HEK293 (cell line): ENCODE measurements around the gene MOB1B.

ENCODE experiments used
- EGR2 ChIP-seq: fragments of 450-650 bp; formaldehyde crosslinking; IDR thresholded peaks from 2 replicates; pipeline ENCODE4 v1.5.1; 2016; ENCODE audit warnings: low read depth, missing biosample characterization, missing genetic modification characterization
- PRDM4 ChIP-seq: fragments of 450-650 bp; formaldehyde crosslinking; IDR thresholded peaks from 2 replicates; pipeline ENCODE4 v1.5.1; 2017; ENCODE audit warnings: missing biosample characterization, missing genetic modification characterization
- SP3 ChIP-seq: fragments of 450-650 bp; formaldehyde crosslinking; IDR thresholded peaks from 2 replicates; pipeline ENCODE4 v1.5.1; 2016; ENCODE audit warnings: missing biosample characterization, missing genetic modification characterization
- TSHZ1 ChIP-seq: fragments of 450-650 bp; formaldehyde crosslinking; IDR thresholded peaks from 2 replicates; pipeline ENCODE4 v1.5.1; 2016; ENCODE audit warnings: missing biosample characterization, missing genetic modification characterization, borderline replicate concordance
- WT1 ChIP-seq: fragments of 450-650 bp; formaldehyde crosslinking; IDR thresholded peaks from 2 replicates; pipeline ENCODE4 v1.5.1; 2016; ENCODE audit warnings: missing biosample characterization, missing genetic modification characterization
- ZBTB26 ChIP-seq: fragments of 450-650 bp; formaldehyde crosslinking; optimal IDR thresholded peaks from 2 replicates; pipeline ENCODE3; 2016; ENCODE audit warnings: missing biosample characterization, mild to moderate bottlenecking, missing genetic modification characterization
- ZNF10 ChIP-seq: fragments of 450-650 bp; formaldehyde crosslinking; IDR thresholded peaks from 2 replicates; pipeline ENCODE4 v1.5.1; 2017; ENCODE audit warnings: missing biosample characterization, missing genetic modification characterization
- ZNF114 ChIP-seq: fragments of 450-650 bp; formaldehyde crosslinking; IDR thresholded peaks from 2 replicates; pipeline ENCODE4 v1.5.0; 2017; ENCODE audit warnings: missing biosample characterization, missing genetic modification characterization
- ZNF121 ChIP-seq: fragments of 450-650 bp; formaldehyde crosslinking; IDR thresholded peaks from 2 replicates; pipeline ENCODE4 v1.5.1; 2016; ENCODE audit warnings: missing biosample characterization, missing genetic modification characterization
- ZNF132 ChIP-seq: fragments of 450-650 bp; formaldehyde crosslinking; IDR thresholded peaks from 2 replicates; pipeline ENCODE4 v1.5.1; 2017; ENCODE audit warnings: missing biosample characterization, missing genetic modification characterization, borderline replicate concordance
- ZNF169 ChIP-seq: fragments of 450-650 bp; formaldehyde crosslinking; IDR thresholded peaks from 2 replicates; pipeline ENCODE4 v1.5.1; 2016; ENCODE audit warnings: missing biosample characterization, missing genetic modification characterization
- ZNF174 ChIP-seq: fragments of 450-650 bp; formaldehyde crosslinking; IDR thresholded peaks from 2 replicates; pipeline ENCODE4 v1.5.0; 2017; ENCODE audit warnings: missing biosample characterization, mild to moderate bottlenecking, missing genetic modification characterization
- ZNF239 ChIP-seq: fragments of 450-650 bp; formaldehyde crosslinking; IDR thresholded peaks from 2 replicates; pipeline ENCODE4 v1.5.1; 2016; ENCODE audit warnings: missing biosample characterization, missing genetic modification characterization
- ZNF416 ChIP-seq: fragments of 450-650 bp; formaldehyde crosslinking; IDR thresholded peaks from 2 replicates; pipeline ENCODE4 v1.5.1; 2016; ENCODE audit warnings: missing biosample characterization, missing genetic modification characterization
- ZNF513 ChIP-seq: fragments of 450-650 bp; IDR thresholded peaks from 2 replicates; pipeline ENCODE4 v1.5.1; 2018; ENCODE audit warnings: missing biosample characterization, missing genetic modification characterization
- ZNF518A ChIP-seq: fragments of 450-650 bp; formaldehyde crosslinking; conservative IDR thresholded peaks from 2 replicates; pipeline ENCODE4 v1.5.1; 2016; ENCODE audit warnings: low read depth, missing biosample characterization, missing genetic modification characterization
- ZNF521 ChIP-seq: fragments of 450-650 bp; formaldehyde crosslinking; IDR thresholded peaks from 2 replicates; pipeline ENCODE4 v1.5.1; 2017; ENCODE audit warnings: missing biosample characterization, mild to moderate bottlenecking, missing genetic modification characterization
- ZNF529 ChIP-seq: fragments of 450-650 bp; formaldehyde crosslinking; IDR thresholded peaks from 2 replicates; pipeline ENCODE4 v1.5.1; 2017; ENCODE audit warnings: missing genetic modification characterization, missing biosample characterization; ENCODE audit not compliant: insufficient replicate concordance
- ZNF548 ChIP-seq: fragments of 450-650 bp; formaldehyde crosslinking; IDR thresholded peaks from 2 replicates; pipeline ENCODE4 v1.5.1; 2016; ENCODE audit warnings: missing biosample characterization, missing genetic modification characterization
- ZNF549 ChIP-seq: fragments of 450-650 bp; IDR thresholded peaks from 2 replicates; pipeline ENCODE4 v1.5.1; 2018; ENCODE audit warnings: missing biosample characterization, missing genetic modification characterization, mild to moderate bottlenecking, inconsistent platforms, moderate library complexity
- ZNF555 ChIP-seq: fragments of 450-650 bp; formaldehyde crosslinking; conservative IDR thresholded peaks from 2 replicates; pipeline ENCODE4 v1.5.1; 2017; ENCODE audit warnings: missing biosample characterization, mild to moderate bottlenecking, missing genetic modification characterization, inconsistent platforms
- ZNF596 ChIP-seq: fragments of 450-650 bp; IDR thresholded peaks from 2 replicates; pipeline ENCODE4 v1.5.0; 2018; ENCODE audit warnings: missing biosample characterization, mild to moderate bottlenecking, missing genetic modification characterization, moderate library complexity
- ZNF670 ChIP-seq: fragments of 450-650 bp; formaldehyde crosslinking; IDR thresholded peaks from 2 replicates; pipeline ENCODE4 v1.5.1; 2016; ENCODE audit warnings: missing biosample characterization, missing genetic modification characterization, low read depth
- ZNF701 ChIP-seq: fragments of 450-650 bp; formaldehyde crosslinking; IDR thresholded peaks from 2 replicates; pipeline ENCODE4 v1.5.1; 2016; ENCODE audit warnings: missing biosample characterization, missing genetic modification characterization
- ZNF76 ChIP-seq: fragments of 450-650 bp; formaldehyde crosslinking; IDR thresholded peaks from 2 replicates; pipeline ENCODE4; 2016; ENCODE audit warnings: low read depth, missing biosample characterization, missing genetic modification characterization, borderline replicate concordance
- ZNF785 ChIP-seq: fragments of 450-650 bp; formaldehyde crosslinking; IDR thresholded peaks from 2 replicates; pipeline ENCODE4 v1.5.1; 2016; ENCODE audit warnings: missing biosample characterization, missing genetic modification characterization
- ZSCAN23 ChIP-seq: fragments of 450-650 bp; formaldehyde crosslinking; IDR thresholded peaks from 2 replicates; pipeline ENCODE4 v1.5.1; 2016; ENCODE audit warnings: missing biosample characterization, missing genetic modification characterization

The MOB1B gene

GRCh38 chr4:70901984-70902576 is at the start of gene MOB1B (continued):
- TF ChIP-seq PRDM4 (tag by site-specific recombination) = no peak
- no peak for TF ChIP-seq ZNF76 (tag by site-specific recombination)
- no peak for TF ChIP-seq ZNF416
- no peak for TF ChIP-seq ZNF549 (tag by site-specific recombination)
- TF ChIP-seq ZNF114 (tag by site-specific recombination) = no peak
- TF ChIP-seq EGR2 (tag by site-specific recombination) = peak; percentile 66
- no peak for TF ChIP-seq ZNF10 (tag by site-specific recombination)
- no peak for TF ChIP-seq ZNF169 (tag by site-specific recombination)
- no peak for TF ChIP-seq ZNF513
- no peak for TF ChIP-seq ZNF596 (tag by site-specific recombination)
- no peak for TF ChIP-seq ZSCAN23
- no peak for TF ChIP-seq ZNF670 (tag by site-specific recombination)
- no peak; the same call in 1 of the 2 replicates for TF ChIP-seq TSHZ1
- no peak for TF ChIP-seq ZNF521 (tag by site-specific recombination)
- no peak for TF ChIP-seq ZNF555 (tag by site-specific recombination)
- no peak for TF ChIP-seq ZNF518A (tag by site-specific recombination)
- no peak for TF ChIP-seq ZNF239 (tag by site-specific recombination)
- peak; percentile 64 for TF ChIP-seq ZBTB26 (tag by site-specific recombination)
- TF ChIP-seq ZNF701 = no peak
- TF ChIP-seq ZNF785 (tag by site-specific recombination) = no peak
- peak; percentile 77 for TF ChIP-seq SP3 (tag by site-specific recombination)
- TF ChIP-seq ZNF132 (tag by site-specific recombination) = no peak
- TF ChIP-seq ZNF529 = no peak
- no peak for TF ChIP-seq ZNF121 (tag by site-specific recombination)
- 0 out of 2 replicates have a peak, but pooled peaks have one; percentile 11 for TF ChIP-seq WT1
- no peak for TF ChIP-seq ZNF548
- TF ChIP-seq ZNF174 (tag by site-specific recombination) = no peak
